Measurements from ENCODE around the gene ATP1A1. TPM values are rescaled to one million over a fixed set of nuclear protein-coding genes. Genes with fewer than 3 reads are reported as not detected.

The ATP1A1 gene
- total RNA-seq, 1 experiment from 2014 or later: 239 TPM

DNA sequence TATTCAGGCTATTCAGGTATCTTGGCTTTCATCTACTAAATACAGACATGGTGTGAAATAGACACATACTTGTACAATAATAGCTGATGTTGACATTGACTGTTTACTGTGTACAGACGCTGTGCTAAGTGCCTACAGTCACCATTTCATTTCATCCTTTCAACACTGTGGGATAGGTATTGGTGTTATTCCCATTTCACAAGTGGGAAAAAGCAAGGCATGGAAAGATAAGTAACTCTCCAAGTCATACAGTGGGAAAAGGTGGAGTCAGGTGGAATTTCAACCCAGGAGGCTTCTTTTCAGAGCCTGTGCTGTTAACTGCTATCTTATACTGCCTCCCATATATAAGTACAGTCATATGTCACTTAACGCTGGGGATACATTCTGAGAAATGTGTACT, 49.6 kb upstream of the ATP1A1 start:
- Histone ChIP-seq H3T11ph (ENCODE audit: low read length) (no peak overlapping the region), H3K9me3 (ENCODE audit: control insufficient read depth, low read depth, low read length) (no peaks in the 10 kb centered on the region), H2AK5ac (ENCODE audit: insufficient read length, low read length) (no peak overlapping the region), H3K4ac (ENCODE audit: low read depth, low read length) (no peak overlapping the region), H3K4me2 (ENCODE audit: insufficient read depth, insufficient read length, low read length) (no peak overlapping the region), H3K4me1 (ENCODE audit: insufficient read depth, low read length) (no peaks in the 10 kb centered on the region), H4K5ac (ENCODE audit: insufficient read length, low read depth, low read length) (no peak overlapping the region), H3K18ac (ENCODE audit: insufficient read length, low read depth, low read length) (no peak overlapping the region), H2BK5ac (ENCODE audit: insufficient read length, low read length) (no peak overlapping the region), H3K27me3 (ENCODE audit: insufficient read depth, low read length) (no peaks in the 10 kb centered on the region), H2BK12ac (ENCODE audit: insufficient read length, low read depth, low read length) (no peak overlapping the region), H3K9ac (ENCODE audit: extremely low read depth, insufficient read length, low read length) (no peak overlapping the region), H3K27ac (ENCODE audit: insufficient read length, low read depth, low read length) (no peak overlapping the region), H2AFZ (ENCODE audit: low read length) (no peak overlapping the region), H3K56ac (ENCODE audit: insufficient read length, low read depth, low read length) (no peak overlapping the region), H3K79me2 (ENCODE audit: insufficient read depth, low read length) (no peaks in the 10 kb centered on the region), H3K14ac (ENCODE audit: insufficient read depth, low read length) (no peak overlapping the region), H2BK15ac (ENCODE audit: low read depth, low read length) (no peak overlapping the region), H3K79me1 (ENCODE audit: insufficient read depth, low read depth, low read length, poor library complexity, severe bottlenecking) (no peaks in the 10 kb centered on the region), H2BK20ac (ENCODE audit: low read depth, low read length, poor library complexity, severe bottlenecking) (no peak overlapping the region), H4K8ac (replicated peaks; ENCODE audit: insufficient read length, low read depth, low read length) (no peak overlapping the region), H2BK120ac (ENCODE audit: low read depth, low read length, poor library complexity, severe bottlenecking) (no peak overlapping the region), H4K91ac (ENCODE audit: insufficient read length, low read depth, low read length) (no peak overlapping the region), H4K20me1 (ENCODE audit: control insufficient read depth, insufficient read depth, insufficient read length) (no peaks in the 10 kb centered on the region), H3K23ac (ENCODE audit: insufficient read length, low read depth, low read length) (no peak overlapping the region), H3K23me2 (ENCODE audit: insufficient read length, low read depth, low read length, poor library complexity, severe bottlenecking) (no peaks in the 10 kb centered on the region)
- no peak overlapping the region for H3K4me3 Mint-ChIP-seq
- H3K9me3 Mint-ChIP-seq: no peaks in the 10 kb centered on the region
- H3K27me3 Mint-ChIP-seq (ENCODE audit: low read depth): no peaks in the 10 kb centered on the region
- H3K27ac Mint-ChIP-seq: no peak overlapping the region
- peaks cover 3 to 4% of the 10 kb centered on the region in 2 experiments; a peak in 2 of 4 replicates for H3K4me1 Mint-ChIP-seq
- TF ChIP-seq, protein P1, sequence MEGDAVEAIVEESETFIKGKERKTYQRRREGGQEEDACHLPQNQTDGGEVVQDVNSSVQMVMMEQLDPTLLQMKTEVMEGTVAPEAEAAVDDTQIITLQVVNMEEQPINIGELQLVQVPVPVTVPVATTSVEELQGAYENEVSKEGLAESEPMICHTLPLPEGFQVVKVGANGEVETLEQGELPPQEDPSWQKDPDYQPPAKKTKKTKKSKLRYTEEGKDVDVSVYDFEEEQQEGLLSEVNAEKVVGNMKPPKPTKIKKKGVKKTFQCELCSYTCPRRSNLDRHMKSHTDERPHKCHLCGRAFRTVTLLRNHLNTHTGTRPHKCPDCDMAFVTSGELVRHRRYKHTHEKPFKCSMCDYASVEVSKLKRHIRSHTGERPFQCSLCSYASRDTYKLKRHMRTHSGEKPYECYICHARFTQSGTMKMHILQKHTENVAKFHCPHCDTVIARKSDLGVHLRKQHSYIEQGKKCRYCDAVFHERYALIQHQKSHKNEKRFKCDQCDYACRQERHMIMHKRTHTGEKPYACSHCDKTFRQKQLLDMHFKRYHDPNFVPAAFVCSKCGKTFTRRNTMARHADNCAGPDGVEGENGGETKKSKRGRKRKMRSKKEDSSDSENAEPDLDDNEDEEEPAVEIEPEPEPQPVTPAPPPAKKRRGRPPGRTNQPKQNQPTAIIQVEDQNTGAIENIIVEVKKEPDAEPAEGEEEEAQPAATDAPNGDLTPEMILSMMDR (conservative IDR thresholded peaks at IDR 0.05): no peak
- DNase-seq: no peak
- no CpG with 5 or more reads among the region's 2 CpGs for WGBS (ENCODE audit: extremely low coverage, insufficient read length, low lambda C conversion rate)
- H3K36me3 Mint-ChIP-seq (ENCODE audit: insufficient read depth in 1 of 3, low read depth in 3 of 3): no peaks in the 10 kb centered on the region

Measured in H9 (cell line).